ENCODE results near the gene FHL2. TPM values are rescaled to one million over a fixed set of nuclear protein-coding genes. Genes with fewer than 3 reads are reported as not detected.

The FHL2 gene
- polyA plus RNA-seq, 1 experiment, result 546 TPM

DNA sequence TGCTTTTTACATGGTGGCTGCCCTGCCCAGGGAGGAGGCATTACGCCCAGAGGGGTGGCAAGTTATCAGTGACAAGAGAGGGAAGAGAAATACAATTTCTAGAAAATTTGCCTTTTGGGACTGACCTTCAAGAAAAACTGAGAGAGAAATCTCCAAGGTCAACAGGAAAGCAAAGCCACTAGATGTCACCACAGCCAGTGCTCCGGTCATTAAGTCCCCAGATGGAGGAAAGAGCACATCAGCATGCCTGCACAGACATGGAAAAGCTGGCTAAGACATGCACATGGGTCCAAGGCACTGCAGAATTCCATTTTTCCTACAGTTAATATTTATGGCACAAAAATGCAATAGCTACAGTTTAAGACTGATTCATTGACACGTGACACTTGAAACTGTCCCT is 21.0 kb downstream of the FHL2 start:
- POLR2A ChIA-PET, result no interaction called here
- CTCF ChIA-PET, result no interaction called here
- TF ChIP-seq, protein P1, sequence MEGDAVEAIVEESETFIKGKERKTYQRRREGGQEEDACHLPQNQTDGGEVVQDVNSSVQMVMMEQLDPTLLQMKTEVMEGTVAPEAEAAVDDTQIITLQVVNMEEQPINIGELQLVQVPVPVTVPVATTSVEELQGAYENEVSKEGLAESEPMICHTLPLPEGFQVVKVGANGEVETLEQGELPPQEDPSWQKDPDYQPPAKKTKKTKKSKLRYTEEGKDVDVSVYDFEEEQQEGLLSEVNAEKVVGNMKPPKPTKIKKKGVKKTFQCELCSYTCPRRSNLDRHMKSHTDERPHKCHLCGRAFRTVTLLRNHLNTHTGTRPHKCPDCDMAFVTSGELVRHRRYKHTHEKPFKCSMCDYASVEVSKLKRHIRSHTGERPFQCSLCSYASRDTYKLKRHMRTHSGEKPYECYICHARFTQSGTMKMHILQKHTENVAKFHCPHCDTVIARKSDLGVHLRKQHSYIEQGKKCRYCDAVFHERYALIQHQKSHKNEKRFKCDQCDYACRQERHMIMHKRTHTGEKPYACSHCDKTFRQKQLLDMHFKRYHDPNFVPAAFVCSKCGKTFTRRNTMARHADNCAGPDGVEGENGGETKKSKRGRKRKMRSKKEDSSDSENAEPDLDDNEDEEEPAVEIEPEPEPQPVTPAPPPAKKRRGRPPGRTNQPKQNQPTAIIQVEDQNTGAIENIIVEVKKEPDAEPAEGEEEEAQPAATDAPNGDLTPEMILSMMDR (IDR thresholded peaks at IDR 0.05; ENCODE audit: insufficient read depth, low read depth, low read length), result no peak
- Histone ChIP-seq H3K27me3 (ENCODE audit: control insufficient read depth, insufficient read depth, low read length) (no peaks in the 10 kb centered on the region), H3K36me3 (ENCODE audit: control insufficient read depth, insufficient read depth, low read length) (peaks cover 36% of the 10 kb centered on the region), H3K4me3 (ENCODE audit: low read depth, low read length) (no peak overlapping the region)
- no peak for DNase-seq (ENCODE audit: low read depth)

DNA sequence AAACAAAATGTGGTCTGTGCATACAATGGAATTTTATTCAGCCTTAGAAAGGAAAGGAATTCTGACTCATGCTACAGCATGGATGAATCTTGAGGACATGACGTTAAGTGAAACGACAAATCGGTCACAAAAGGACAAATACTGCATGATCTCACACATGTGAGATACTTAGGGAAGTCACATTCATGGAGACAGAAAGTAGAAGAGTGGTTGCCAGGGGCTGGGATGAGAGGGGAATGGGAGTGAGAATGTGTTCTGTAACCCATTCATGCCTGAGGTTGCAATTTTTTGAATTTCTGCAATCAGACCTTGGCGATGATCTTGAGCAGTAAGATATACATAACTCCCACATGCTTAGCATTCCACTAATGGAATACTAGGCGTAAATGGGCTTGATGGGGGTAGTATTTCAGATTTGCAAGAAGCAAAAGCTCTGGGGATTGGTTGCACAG is 22.0 kb downstream of the FHL2 start:
- Histone ChIP-seq H3K36me3 (ENCODE audit: control insufficient read depth, insufficient read depth, low read length) (peaks cover 37% of the 10 kb centered on the region), H3K4me3 (ENCODE audit: low read depth, low read length) (no peak overlapping the region), H3K27me3 (ENCODE audit: control insufficient read depth, insufficient read depth, low read length) (no peaks in the 10 kb centered on the region)
- TF ChIP-seq, protein P1 (IDR thresholded peaks at IDR 0.05; ENCODE audit: insufficient read depth, low read depth, low read length), result no peak
- peak; percentile 42 for DNase-seq (ENCODE audit: low read depth)
- CTCF ChIA-PET, result no interaction called here
- POLR2A ChIA-PET, result no interaction called here

DNA sequence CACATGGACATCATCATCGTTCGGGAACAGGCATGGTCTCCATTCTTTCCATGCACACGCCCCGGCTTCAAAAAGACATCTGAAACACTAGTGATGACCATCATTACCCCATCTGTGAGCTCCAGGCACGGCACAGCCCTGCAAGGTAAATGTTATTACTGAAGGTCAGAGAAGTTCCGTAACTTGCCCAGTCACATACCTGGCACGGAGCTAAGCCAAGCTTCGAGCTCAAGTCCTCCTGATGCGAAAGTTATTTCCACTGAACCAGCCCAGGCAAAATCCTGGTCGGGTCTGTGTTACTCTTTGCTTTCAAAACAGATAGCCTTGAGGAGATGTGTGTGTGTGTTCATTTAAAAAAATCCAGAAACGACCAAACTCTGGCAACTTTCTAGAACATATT is 22.8 kb downstream of the FHL2 start:
- TF ChIP-seq, protein P1 (IDR thresholded peaks at IDR 0.05; ENCODE audit: insufficient read depth, low read depth, low read length), result no peak
- no peak for DNase-seq (ENCODE audit: low read depth)
- ChIA-PET POLR2A (no interaction called here), CTCF (interaction anchor here (0.6 to 1.4 kb wide), 3 partner anchors 9 to 171 kb away, joined by 3 to 5 read pairs (median 4); no protein-coding TSS in a partner anchor)
- no peaks in the 10 kb centered on the region for H3K27me3 ChIP-seq (ENCODE audit: control insufficient read depth, insufficient read depth, low read length)
- peaks cover 37% of the 10 kb centered on the region for H3K36me3 ChIP-seq (ENCODE audit: control insufficient read depth, insufficient read depth, low read length)
- no peak overlapping the region for H3K4me3 ChIP-seq (ENCODE audit: low read depth, low read length)

DNA sequence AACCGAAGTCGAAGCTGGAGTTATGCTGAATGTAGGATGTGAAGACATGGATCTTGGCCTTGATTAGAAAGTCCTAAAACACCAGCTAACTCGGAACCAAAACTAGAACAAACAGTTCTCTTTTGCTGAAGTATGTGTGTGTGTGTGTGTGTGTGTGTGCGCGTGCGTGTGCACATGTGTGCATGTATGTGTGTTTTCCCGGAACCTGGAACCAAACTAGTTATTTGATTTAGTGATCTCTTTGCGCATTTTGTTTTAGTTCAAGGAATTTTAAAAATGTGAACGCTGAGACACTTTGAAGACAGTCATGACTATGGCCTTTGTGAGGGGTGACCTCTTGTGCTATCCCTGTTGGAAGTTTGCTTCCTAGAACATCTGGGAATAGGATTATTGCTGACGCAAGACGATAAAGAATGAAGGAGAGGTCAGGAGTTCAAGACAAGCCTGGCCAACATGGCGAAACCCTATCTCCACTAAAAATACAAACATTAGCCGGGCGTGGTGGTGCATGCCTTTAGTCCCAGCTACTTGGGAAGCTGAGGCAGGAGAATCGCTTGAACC is 23.8 kb downstream of the FHL2 start:
- DNase-seq (ENCODE audit: low read depth), result peak; percentile 76
- TF ChIP-seq, protein P1 (IDR thresholded peaks at IDR 0.05; ENCODE audit: insufficient read depth, low read depth, low read length), result no peak
- Histone ChIP-seq H3K27me3 (ENCODE audit: control insufficient read depth, insufficient read depth, low read length) (no peaks in the 10 kb centered on the region), H3K36me3 (ENCODE audit: control insufficient read depth, insufficient read depth, low read length) (peaks cover 40% of the 10 kb centered on the region), H3K4me3 (ENCODE audit: low read depth, low read length) (no peak overlapping the region)
- CTCF ChIA-PET, result interaction anchor here (1.4 to 3.6 kb wide), 2 partner anchors 17 to 147 kb away, joined by 5 to 12 read pairs; no protein-coding TSS in a partner anchor
- POLR2A ChIA-PET, result interaction anchor here (0.5 kb wide), 1 partner anchor 10 kb away, joined by 4 read pairs; no protein-coding TSS in a partner anchor

DNA sequence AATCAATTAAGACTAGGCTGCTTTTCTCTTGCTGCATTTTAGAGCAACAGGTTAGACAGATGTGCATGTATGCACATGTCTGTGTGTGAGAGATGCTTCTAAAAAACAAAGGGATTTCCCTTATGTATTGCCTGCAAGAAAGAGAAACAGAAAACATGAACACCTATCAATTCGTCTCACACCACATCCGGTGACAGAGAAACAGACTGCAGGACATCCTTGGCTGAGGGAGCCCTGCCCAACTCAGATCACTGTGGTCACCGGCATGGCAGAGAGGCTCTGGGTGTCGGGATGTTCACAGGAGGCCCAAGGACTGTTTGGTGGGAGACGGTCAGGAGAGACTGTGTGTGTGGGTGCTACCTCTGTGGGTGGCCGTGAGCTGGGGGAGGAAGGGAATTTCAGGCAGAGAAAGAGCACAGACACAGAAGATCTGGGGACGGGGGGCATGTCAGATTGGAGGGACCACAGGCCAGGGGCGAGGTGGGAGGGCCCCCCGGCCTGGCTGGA is 24.9 kb downstream of the FHL2 start:
- H3K36me3 ChIP-seq (ENCODE audit: control insufficient read depth, insufficient read depth, low read length), result peaks cover 44% of the 10 kb centered on the region
- DNase-seq (ENCODE audit: low read depth), result no peak
- ChIA-PET POLR2A (no interaction called here), CTCF (interaction anchor here (3.6 kb wide), 1 partner anchor 148 kb away, joined by 12 read pairs; no protein-coding TSS in a partner anchor)
- H3K27me3 ChIP-seq (ENCODE audit: control insufficient read depth, insufficient read depth, low read length), result no peaks in the 10 kb centered on the region
- TF ChIP-seq, protein P1 (IDR thresholded peaks at IDR 0.05; ENCODE audit: insufficient read depth, low read depth, low read length), result no peak
- no peak overlapping the region for H3K4me3 ChIP-seq (ENCODE audit: low read depth, low read length)
